GM12878 (cell line): ENCODE measurements around the gene FBXL14. TPM values are rescaled to one million over a fixed set of nuclear protein-coding genes. Genes with fewer than 3 reads are reported as not detected.

Source experiments
- ATAC-seq: fragments of 200-7000 bp; cut with Tn5 transposase; 3 replicates; pipeline ENCODE4 v1.9.1; 2020; ENCODE audit warnings: mild to moderate bottlenecking, moderate library complexity
- BruUV-seq: library from RNA; stranded (reverse); fragments of 400-500 nt; replicated peaks from 2 replicates; lab custom pipeline; 2021; lab: Mats Ljungman, UMichigan
- CTCF ChIA-PET: fragments of 300-600 bp; sonication (Branson Sonifier 250); formaldehyde crosslinking; extraction: SDS; loops from one replicate; lab custom pipeline; 2021; ENCODE audit warnings: inconsistent platforms; lab: Yijun Ruan, JAX
- POLR2A ChIA-PET: fragments of 350-600 bp; formaldehyde crosslinking; extraction: SDS; loops from one replicate; lab custom pipeline; 2021; ENCODE audit warnings: inconsistent platforms; lab: Charles Lee
- RAD21 ChIA-PET: fragments of 300-600 bp; sonication (Branson Sonifier 250); formaldehyde crosslinking; loops from one replicate; lab custom pipeline; 2023; ENCODE audit warnings: antibody characterized with exemption; ENCODE audit not compliant: unreplicated experiment; lab: Charles Lee
- SMC1A ChIA-PET: fragments of 300-600 bp; sonication (Branson Sonifier 250); formaldehyde crosslinking; loops from one replicate; lab custom pipeline; 2023; ENCODE audit not compliant: unreplicated experiment, uncharacterized antibody; lab: Charles Lee
- DNase-seq: peaks from one replicate; pipeline ENCODE4 v3.0.0-alpha.2; 2011; ENCODE audit warnings: low read depth, low spot score
- FAIRE-seq: peaks from 3 replicates; lab custom pipeline; 2011; peaks lifted over from hg19 to GRCh38; lab: Jason Lieb, UNC
- H2AFZ ChIP-seq: 2 replicates; pipeline ENCODE4 v1.6.0; 2011; ENCODE audit warnings: low read depth, low read length, control low read depth; ENCODE audit not compliant: control insufficient read depth
- H3K27ac ChIP-seq: 2 replicates; pipeline ENCODE4 v1.5.1; 2011; ENCODE audit warnings: control low read depth; ENCODE audit not compliant: control insufficient read depth, insufficient read depth
- H3K27me3 ChIP-seq, 2 experiments: replicated peaks in 1 of 2; 2 replicates each; pipeline versions ENCODE4 v1.6.0 to v1.6.1; 2011; ENCODE audit warnings: low read length in 1 of 2; ENCODE audit not compliant: control insufficient read depth in 2 of 2, insufficient read depth in 2 of 2
- H3K36me3 ChIP-seq, 2 experiments: 2 replicates each; pipeline ENCODE4 v1.5.1; 2011; ENCODE audit warnings: low read length in 1 of 2; ENCODE audit not compliant: control insufficient read depth in 2 of 2, insufficient read depth in 2 of 2
- H3K4me1 ChIP-seq: 2 replicates; pipeline ENCODE4 v1.6.1; 2011; ENCODE audit warnings: mild to moderate bottlenecking, low read length, moderate library complexity, mixed read lengths; ENCODE audit not compliant: control insufficient read depth, insufficient read depth
- H3K4me2 ChIP-seq: 2 replicates; pipeline ENCODE4 v1.6.0; 2011; ENCODE audit warnings: control low read depth; ENCODE audit not compliant: control insufficient read depth, insufficient read depth
- H3K4me3 ChIP-seq: fragments of 200-600 bp; sonication (generic); 2 replicates; pipeline ENCODE4 v1.5.1; 2016
- H3K79me2 ChIP-seq: 2 replicates; pipeline ENCODE4 v1.6.0; 2011; ENCODE audit warnings: low read length; ENCODE audit not compliant: control insufficient read depth, insufficient read depth
- H3K9ac ChIP-seq: 2 replicates; pipeline ENCODE4 v1.8.0; 2011; ENCODE audit warnings: low read length, control low read depth, mixed read lengths; ENCODE audit not compliant: control insufficient read depth, insufficient read depth
- H3K9me3 ChIP-seq: replicated peaks from 3 replicates; pipeline ENCODE4 v1.5.1; 2011; ENCODE audit warnings: mild to moderate bottlenecking, low read length; ENCODE audit not compliant: control insufficient read depth, insufficient read depth
- H4K20me1 ChIP-seq: 2 replicates; pipeline ENCODE4 v1.6.0; 2011; ENCODE audit not compliant: control insufficient read depth, insufficient read depth
- EP300 ChIP-seq, 2 experiments: fragments of 150-350 bp in 1 of 2; IDR thresholded peaks; 2 replicates each; pipeline ENCODE4 v1.6.1; 2011 to 2012; ENCODE audit warnings: low read depth in 2 of 2, low read length in 2 of 2, borderline replicate concordance in 1 of 2, improper control_type of control experiment in 1 of 2, inconsistent platforms in 1 of 2; ENCODE audit not compliant: control insufficient read depth in 1 of 2
- MTA3 ChIP-seq: IDR thresholded peaks from 2 replicates; pipeline ENCODE4 v1.6.1; 2012; ENCODE audit warnings: low read length, inconsistent platforms, borderline replicate concordance
- NR2C2 ChIP-seq: IDR thresholded peaks from 2 replicates; pipeline ENCODE4 v1.6.1; 2011; ENCODE audit warnings: borderline replicate concordance, low read depth; ENCODE audit not compliant: control insufficient read depth, insufficient read length
- REST ChIP-seq: IDR thresholded peaks from 2 replicates; pipeline ENCODE4 v1.6.1; 2012; ENCODE audit warnings: mild to moderate bottlenecking, low read depth, low read length
- SMAD5 ChIP-seq: IDR thresholded peaks from 2 replicates; pipeline ENCODE4 v1.6.1; 2016; ENCODE audit warnings: antibody characterized with exemption, low read depth
- TARDBP ChIP-seq: IDR thresholded peaks from 2 replicates; pipeline ENCODE4 v1.6.1; 2016; ENCODE audit warnings: borderline replicate concordance
- YBX1 ChIP-seq: fragments of 450-650 bp; IDR thresholded peaks from 2 replicates; pipeline ENCODE4 v1.6.1; 2016; ENCODE audit warnings: antibody characterized with exemption
- ZNF622 ChIP-seq: fragments of 450-650 bp; IDR thresholded peaks from 2 replicates; pipeline ENCODE4 v1.6.1; 2017; ENCODE audit warnings: mild to moderate bottlenecking, inconsistent platforms
- WGBS: methylation state at CpG from one replicate; pipeline ENCODE4 v1.1.6; 2016; ENCODE audit warnings: low lambda C conversion rate; ENCODE audit not compliant: insufficient replicate concordance, insufficient coverage; ENCODE audit errors: missing lambda C conversion rate; 5-methylcytosine and 5-hydroxymethylcytosine counted together
- in situ Hi-C: fragments of 300-500 bp; cut with MboI; formaldehyde crosslinking; loops from 9 replicates; pipeline ENCODE4 v1.14.3; 2018; ENCODE audit warnings: mixed read lengths
- intact Hi-C: fragments of 100-400 bp; cut with micrococcal nuclease; formaldehyde crosslinking; loops from one replicate; pipeline ENCODE4 v1.14.2; 2022; ENCODE audit not compliant: unreplicated experiment
- polyA plus RNA-seq, 11 experiments: library from polyadenylated mRNA; depleted of rRNA in 4 of 11; unstranded in 6 of 11; stranded (reverse) in 5 of 11; fragments of >200 nt; fragmentation: Nextera tagmentation in 4 of 11; fragmentation: Illumina TruSeq in 1 of 11; extraction: Ambion mirVana in 4 of 11; extraction: Trizol in 1 of 11; gene quantifications; 1 replicate in 1 of 11; 2 replicates in 10 of 11; pipeline versions ENCODE4 v1.2.1 to v1.2.3, GENCODE V29; 2011 to 2016; ENCODE audit warnings: inconsistent platforms in 2 of 11, missing spikeins in 2 of 11, low read depth in 1 of 11
- total RNA-seq, 4 experiments: library from RNA; depleted of rRNA in 3 of 4; stranded (reverse); fragments of >200 nt in 3 of 4; fragmentation: Illumina TruSeq in 1 of 4; extraction: Trizol in 1 of 4; gene quantifications; 2 replicates each; pipeline versions ENCODE4 v1.2.1 to v1.2.3, GENCODE V29; 2013 to 2021

FBXL14 gene
- total and polyA plus RNA-seq, 10 of the 15 experiments (the other 5 are each of a cell fraction or from before 2014, with no cell fraction given), result 0.44 to 19.0 (median 2.9) TPM

- Histone ChIP-seq H3K79me2 (no peaks in the 10 kb centered on the region), H4K20me1 (no peaks in the 10 kb centered on the region), H3K4me3 (no peak overlapping the region), H3K4me2 (no peak overlapping the region), H3K27me3 (no peaks in the 10 kb centered on the region), H3K4me1 (no peaks in the 10 kb centered on the region), H3K36me3 (no peaks in the 10 kb centered on the region), H2AFZ (no peak overlapping the region), H3K27ac (no peak overlapping the region), H3K9ac (no peak overlapping the region), H3K9me3 (no peaks in the 10 kb centered on the region)
- BruUV-seq, result no TSS peak
- ATAC-seq, result no peak
- ChIA-PET RAD21 (interaction anchor here (0.6 kb wide), 1 partner anchor 11 kb away, joined by 3 read pairs; the partner anchor contains the start of gene WNT5B), POLR2A (interaction anchor here (0.5 to 0.6 kb wide), 2 partner anchors 25 to 97 kb away, joined by 3 to 4 read pairs; no protein-coding TSS in a partner anchor), SMC1A (interaction anchor here (0.6 to 1.6 kb wide), 2 partner anchors 9 to 118 kb away, joined by 3 to 4 read pairs; no protein-coding TSS in a partner anchor), CTCF (interaction anchor here (0.5 to 0.7 kb wide), 2 partner anchors 152 to 193 kb away, joined by 3 read pairs; no protein-coding TSS in a partner anchor)
- intact Hi-C loops (no loop called here), in situ Hi-C loops (loop anchor here (10.0 kb wide), 1 partner anchor 944 kb away; no protein-coding TSS in a partner anchor)
- 68% methylated on average over 18 of the region's 18 CpGs for WGBS
- no peak for DNase-seq
- FAIRE-seq, result no peak
- no peak for TF ChIP-seq MTA3
These were observed 46.2 kb upstream of the FBXL14 start for GRCh38 chr12:1640328-1641234.

GRCh38 chr12:1639538-1639937 lies 45.2 kb upstream of the FBXL14 start:
- ChIA-PET CTCF (interaction anchor here (1.6 kb wide), 1 partner anchor 9 kb away, joined by 3 read pairs; no protein-coding TSS in a partner anchor), SMC1A (no interaction called here), RAD21 (no interaction called here), POLR2A (no interaction called here)
- H3K9ac ChIP-seq, result no peak overlapping the region
- TF ChIP-seq NR2C2, result no peak
- no peak for TF ChIP-seq REST
- TF ChIP-seq YBX1, result no peak
- no peak for TF ChIP-seq EP300 (IDR thresholded peaks at IDR 0.05; ENCODE audit: borderline replicate concordance in 1 of 2, control insufficient read depth in 1 of 2, low read depth in 2 of 2, low read length in 2 of 2)
- no peak for TF ChIP-seq TARDBP
- no peak for TF ChIP-seq ZNF622
- TF ChIP-seq SMAD5, result no peak
- H4K20me1 ChIP-seq, result no peaks in the 10 kb centered on the region
- DNase-seq, result no peak
- in situ Hi-C loops (no loop called here), intact Hi-C loops (no loop called here)
- no peak overlapping the region for H2AFZ ChIP-seq
- no peak overlapping the region for H3K4me2 ChIP-seq
- no peaks in the 10 kb centered on the region for H3K36me3 ChIP-seq
- no peaks in the 10 kb centered on the region for H3K79me2 ChIP-seq
- no peak overlapping the region for H3K4me3 ChIP-seq
- WGBS, result 95% methylated on average over 23 of the region's 40 CpGs
- BruUV-seq, result no TSS peak
- no peaks in the 10 kb centered on the region for H3K27me3 ChIP-seq
- no peak for ATAC-seq
- no peak overlapping the region for H3K27ac ChIP-seq
- H3K4me1 ChIP-seq, result no peaks in the 10 kb centered on the region
- H3K9me3 ChIP-seq, result no peaks in the 10 kb centered on the region
- FAIRE-seq, result no peak
